ENCODE data around the gene ANGPTL8.

ANGPTL8 gene

GRCh38 chr19:11252665-11253355, 13.4 kb downstream of the ANGPTL8 start:
- DNase-seq: no peak
- no peaks in the 10 kb centered on the region for H3K4me1 Mint-ChIP-seq
- no peak overlapping the region for H3K4me3 Mint-ChIP-seq
- no peak overlapping the region for H3K27ac Mint-ChIP-seq
- peaks cover 47% of the 10 kb centered on the region for H3K27me3 Mint-ChIP-seq
- no peaks in the 10 kb centered on the region for H3K36me3 Mint-ChIP-seq
- no peaks in the 10 kb centered on the region for H3K9me3 Mint-ChIP-seq
- CTCF ChIA-PET: no interaction called here

- Mint-ChIP-seq H3K4me1 (no peaks in the 10 kb centered on the region), H3K27me3 (peaks cover 54% of the 10 kb centered on the region), H3K4me3 (no peak overlapping the region), H3K9me3 (no peaks in the 10 kb centered on the region), H3K27ac (no peak overlapping the region), H3K36me3 (no peaks in the 10 kb centered on the region)
- CTCF ChIA-PET: interaction anchor here (0.7 to 1.5 kb wide), 2 partner anchors 12 to 83 kb away, joined by 3 to 4 read pairs; no protein-coding TSS in a partner anchor
- DNase-seq: no peak
Observed at GRCh38 chr19:11254666-11255065, 15.2 kb downstream of the ANGPTL8 start.

DNA sequence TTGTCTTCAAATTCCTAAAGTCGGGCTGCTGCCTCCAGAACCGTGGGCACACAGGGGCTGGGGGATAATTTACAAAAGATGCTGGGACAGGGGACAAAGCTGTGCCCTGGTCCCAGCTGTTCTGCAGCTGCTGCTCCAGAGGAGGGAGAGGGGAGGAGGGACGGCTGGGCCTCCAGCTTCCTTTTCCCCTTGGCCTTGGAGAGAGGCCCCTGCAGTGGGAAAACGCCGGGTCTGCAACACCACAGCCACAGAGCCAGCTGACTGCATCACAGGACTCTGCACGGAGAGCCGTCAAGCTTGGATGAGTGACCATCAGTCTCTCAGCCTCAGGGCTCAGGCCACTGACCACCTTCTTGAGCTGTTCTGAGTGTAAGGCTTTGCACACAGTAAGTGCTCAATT, 16.8 kb downstream of the ANGPTL8 start:
- Mint-ChIP-seq H3K36me3 (no peaks in the 10 kb centered on the region), H3K4me1 (no peaks in the 10 kb centered on the region), H3K27ac (no peak overlapping the region), H3K4me3 (no peak overlapping the region), H3K9me3 (no peaks in the 10 kb centered on the region), H3K27me3 (peaks cover 69% of the 10 kb centered on the region)
- CTCF ChIA-PET: interaction anchor here (1.3 to 1.5 kb wide), 2 partner anchors 14 to 127 kb away, joined by 3 to 4 read pairs; no protein-coding TSS in a partner anchor
- DNase-seq: no peak

- peaks cover under 1% of the 10 kb centered on the region for H3K4me1 Mint-ChIP-seq
- CTCF ChIA-PET: no interaction called here
- no peaks in the 10 kb centered on the region for H3K9me3 Mint-ChIP-seq
- H3K27me3 Mint-ChIP-seq: peaks cover 75% of the 10 kb centered on the region
- no peak for DNase-seq
- H3K4me3 Mint-ChIP-seq: no peak overlapping the region
- no peaks in the 10 kb centered on the region for H3K36me3 Mint-ChIP-seq
- H3K27ac Mint-ChIP-seq: no peak overlapping the region
Observed at GRCh38 chr19:11257846-11258380, 18.5 kb downstream of the ANGPTL8 start.

- Mint-ChIP-seq H3K27me3 (peaks cover 76% of the 10 kb centered on the region), H3K4me3 (peak overlapping the region; percentile 21), H3K27ac (no peak overlapping the region)
Observed at GRCh38 chr19:11260996-11261395, 21.6 kb downstream of the ANGPTL8 start.

DNA sequence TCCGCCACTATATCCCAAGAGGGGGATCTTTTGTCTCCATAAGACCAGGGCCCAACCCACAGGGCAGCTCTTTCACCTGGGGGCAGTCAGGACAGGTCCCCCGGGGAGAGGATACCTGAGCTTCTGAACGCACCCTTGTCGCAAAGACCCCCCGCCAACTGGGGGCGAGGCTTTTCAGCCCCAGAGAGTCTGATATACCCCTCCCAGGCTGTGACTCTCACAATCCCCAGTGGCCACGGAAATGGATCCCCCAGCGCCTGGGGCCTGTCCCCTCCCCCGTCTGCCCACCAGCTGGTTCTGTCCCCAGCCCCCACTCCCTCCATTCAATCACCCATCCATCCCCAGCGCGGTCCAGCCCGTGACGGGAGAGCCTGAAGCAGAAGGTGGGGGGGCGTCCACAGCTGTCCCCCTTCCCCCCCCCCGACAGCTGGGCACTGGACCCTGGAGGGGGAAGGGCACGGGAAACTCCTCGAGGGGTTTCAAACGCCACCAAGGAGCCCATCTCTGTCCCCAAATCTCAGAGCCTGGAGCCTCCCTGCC, 22.1 kb downstream of the ANGPTL8 start:
- peaks cover 76% of the 10 kb centered on the region for H3K27me3 Mint-ChIP-seq
- CTCF ChIA-PET: interaction anchor here (1.1 kb wide), 1 partner anchor 19 kb away, joined by 3 read pairs; no protein-coding TSS in a partner anchor
- no peak for DNase-seq
- no peak overlapping the region for H3K4me3 Mint-ChIP-seq
- H3K27ac Mint-ChIP-seq: no peak overlapping the region
- H3K36me3 Mint-ChIP-seq: no peaks in the 10 kb centered on the region
- H3K4me1 Mint-ChIP-seq: peaks cover 3% of the 10 kb centered on the region
- H3K9me3 Mint-ChIP-seq: no peaks in the 10 kb centered on the region

More at GRCh38 chr19:11260996-11261395, 21.6 kb downstream of the ANGPTL8 start:
- Mint-ChIP-seq H3K4me1 (peaks cover 3% of the 10 kb centered on the region), H3K9me3 (no peaks in the 10 kb centered on the region), H3K36me3 (no peaks in the 10 kb centered on the region)
- CTCF ChIA-PET: no interaction called here
- no peak for DNase-seq

DNA sequence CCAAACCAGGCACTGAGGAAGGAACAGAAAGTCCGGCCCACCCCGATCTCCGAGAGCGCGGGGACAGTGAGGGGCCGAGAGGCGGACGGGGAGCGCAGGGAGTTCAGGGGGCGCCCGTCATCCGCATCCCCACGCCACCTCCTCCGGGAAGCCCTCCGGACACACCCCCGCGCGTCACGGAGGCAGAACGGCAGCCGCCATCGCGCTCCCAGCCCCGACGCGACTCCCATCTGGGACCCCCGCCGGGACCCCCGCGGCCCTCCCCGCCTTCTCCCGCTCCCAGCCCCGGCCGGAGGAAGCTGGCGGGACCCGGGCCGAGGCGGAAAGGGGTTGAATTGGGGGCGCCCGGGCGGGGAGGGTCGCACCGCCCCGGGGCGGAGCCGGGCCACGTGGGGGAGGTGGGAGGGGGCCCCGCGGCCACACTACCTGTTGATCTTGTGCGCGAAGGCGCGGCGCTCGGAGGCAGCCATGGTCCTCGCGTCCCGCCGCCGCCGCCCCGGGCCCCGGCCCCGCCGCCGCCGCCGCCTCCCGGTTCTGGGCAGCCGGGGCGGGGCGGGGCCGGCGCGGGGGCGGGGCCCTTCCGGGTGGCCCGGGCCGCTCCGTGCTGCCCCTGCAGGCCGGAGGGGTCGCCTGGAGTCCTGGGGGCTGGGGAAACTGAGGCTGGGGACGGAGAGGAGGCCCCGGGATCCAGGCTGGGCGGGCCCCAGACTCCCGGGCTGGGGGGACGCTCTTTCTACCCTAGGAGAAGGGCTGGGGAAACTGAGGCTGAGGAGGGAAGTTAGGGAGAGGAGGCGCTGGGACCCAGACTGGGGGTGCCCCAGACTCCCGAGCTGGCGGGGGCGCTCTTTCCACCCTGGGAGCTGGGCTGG, 22.8 kb downstream of the ANGPTL8 start, which contains the start of gene DOCK6:
TSS of gene DOCK6 (minus strand) at position 554 of the 869 bp plus-strand sequence. CDS start at position 470, 84 bp downstream.
- H3K27ac Mint-ChIP-seq: peak within 1 kb of the TSS; percentile 37
- peaks cover 83% of the 10 kb centered on the region for H3K27me3 Mint-ChIP-seq
- H3K4me3 Mint-ChIP-seq: peak within 1 kb of the TSS; percentile 35
- DNase-seq: peak; percentile 28
- H3K9me3 Mint-ChIP-seq: no peaks in the 10 kb centered on the region
- peaks cover 3% of the 10 kb centered on the region for H3K4me1 Mint-ChIP-seq
- H3K36me3 Mint-ChIP-seq: no peaks in the 10 kb centered on the region
- CTCF ChIA-PET: interaction anchor here (1.1 kb wide), 1 partner anchor 20 kb away, joined by 3 read pairs; no protein-coding TSS in a partner anchor

GRCh38 chr19:11263726-11264125, 24.3 kb downstream of the ANGPTL8 start:
- H3K27ac Mint-ChIP-seq: no peak overlapping the region
- peaks cover 3% of the 10 kb centered on the region for H3K4me1 Mint-ChIP-seq
- no peak overlapping the region for H3K4me3 Mint-ChIP-seq
- no peak for DNase-seq
- CTCF ChIA-PET: no interaction called here
- no peaks in the 10 kb centered on the region for H3K36me3 Mint-ChIP-seq
- peaks cover 92% of the 10 kb centered on the region for H3K27me3 Mint-ChIP-seq
- H3K9me3 Mint-ChIP-seq: no peaks in the 10 kb centered on the region

GRCh38 chr19:11264452-11265176, 25.2 kb downstream of the ANGPTL8 start:
- Mint-ChIP-seq H3K9me3 (no peaks in the 10 kb centered on the region), H3K27ac (no peak overlapping the region), H3K36me3 (no peaks in the 10 kb centered on the region), H3K4me1 (peaks cover 3% of the 10 kb centered on the region), H3K4me3 (no peak overlapping the region), H3K27me3 (peaks cover 97% of the 10 kb centered on the region)
- no peak for DNase-seq
- CTCF ChIA-PET: no interaction called here

DNA sequence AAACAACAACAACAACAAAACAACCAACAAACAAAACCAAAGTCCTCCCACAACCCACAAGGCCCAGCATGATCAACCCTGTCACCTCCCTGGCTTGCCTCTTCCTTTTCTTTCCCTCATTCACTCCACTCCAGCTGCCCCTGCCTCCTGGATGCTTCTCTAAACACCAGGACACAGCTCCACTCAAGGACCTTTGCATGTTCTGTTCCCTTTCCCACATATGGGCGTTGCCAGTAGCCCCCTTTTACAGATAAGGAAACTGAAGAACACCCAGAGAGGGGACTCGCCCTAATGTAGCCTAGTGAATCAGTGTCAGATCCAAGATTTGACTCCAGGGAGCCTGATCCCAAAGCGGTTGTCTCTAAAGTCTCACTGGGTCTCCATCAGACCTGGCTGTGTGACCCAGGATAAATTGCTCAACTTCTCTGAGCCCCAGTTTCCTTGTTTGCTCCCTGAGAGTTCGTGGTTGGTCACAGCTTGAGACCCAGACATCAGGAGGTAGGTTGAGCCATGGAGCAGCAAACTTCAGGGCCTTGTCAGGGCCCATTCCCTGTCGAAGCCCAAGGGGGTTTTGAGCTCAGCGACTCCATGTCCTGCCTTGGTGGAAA, 25.9 kb downstream of the ANGPTL8 start:
- Mint-ChIP-seq H3K4me3 (no peak overlapping the region), H3K9me3 (no peaks in the 10 kb centered on the region), H3K27me3 (peaks cover 98% of the 10 kb centered on the region), H3K4me1 (peaks cover 3% of the 10 kb centered on the region), H3K27ac (no peak overlapping the region), H3K36me3 (no peaks in the 10 kb centered on the region)
- DNase-seq: no peak
- CTCF ChIA-PET: interaction anchor here (0.9 kb wide), 1 partner anchor 21 kb away, joined by 3 read pairs; no protein-coding TSS in a partner anchor

DNA sequence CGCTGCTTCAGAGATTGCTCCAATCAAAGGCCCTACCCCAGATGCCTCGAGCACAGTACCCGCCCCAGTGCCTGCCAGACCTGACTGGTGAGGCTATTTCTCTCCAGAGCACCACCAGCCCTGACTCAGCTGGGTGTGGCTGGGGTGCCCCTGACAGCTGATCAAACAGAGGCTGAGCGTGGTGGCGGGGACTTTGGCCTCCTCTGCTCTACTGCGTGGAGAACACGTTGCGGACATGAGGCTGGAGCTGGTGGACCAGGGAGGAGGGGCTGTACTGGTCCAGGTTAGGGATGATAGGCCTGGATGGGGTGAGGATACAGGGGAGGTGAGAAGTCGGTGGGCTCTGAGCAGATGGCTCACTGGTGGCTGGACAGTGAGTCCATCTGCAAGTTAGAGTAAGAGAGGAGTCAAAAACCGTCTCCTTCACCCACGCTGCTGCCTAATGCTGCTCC, 26.4 kb downstream of the ANGPTL8 start:
- no peaks in the 10 kb centered on the region for H3K9me3 Mint-ChIP-seq
- CTCF ChIA-PET: interaction anchor here (0.9 kb wide), 2 partner anchors 21 to 36 kb away, joined by 3 read pairs; no protein-coding TSS in a partner anchor
- H3K27ac Mint-ChIP-seq: no peak overlapping the region
- H3K27me3 Mint-ChIP-seq: peaks cover 98% of the 10 kb centered on the region
- DNase-seq: no peak
- H3K4me1 Mint-ChIP-seq: peaks cover 3% of the 10 kb centered on the region
- H3K36me3 Mint-ChIP-seq: no peaks in the 10 kb centered on the region
- H3K4me3 Mint-ChIP-seq: no peak overlapping the region

DNA sequence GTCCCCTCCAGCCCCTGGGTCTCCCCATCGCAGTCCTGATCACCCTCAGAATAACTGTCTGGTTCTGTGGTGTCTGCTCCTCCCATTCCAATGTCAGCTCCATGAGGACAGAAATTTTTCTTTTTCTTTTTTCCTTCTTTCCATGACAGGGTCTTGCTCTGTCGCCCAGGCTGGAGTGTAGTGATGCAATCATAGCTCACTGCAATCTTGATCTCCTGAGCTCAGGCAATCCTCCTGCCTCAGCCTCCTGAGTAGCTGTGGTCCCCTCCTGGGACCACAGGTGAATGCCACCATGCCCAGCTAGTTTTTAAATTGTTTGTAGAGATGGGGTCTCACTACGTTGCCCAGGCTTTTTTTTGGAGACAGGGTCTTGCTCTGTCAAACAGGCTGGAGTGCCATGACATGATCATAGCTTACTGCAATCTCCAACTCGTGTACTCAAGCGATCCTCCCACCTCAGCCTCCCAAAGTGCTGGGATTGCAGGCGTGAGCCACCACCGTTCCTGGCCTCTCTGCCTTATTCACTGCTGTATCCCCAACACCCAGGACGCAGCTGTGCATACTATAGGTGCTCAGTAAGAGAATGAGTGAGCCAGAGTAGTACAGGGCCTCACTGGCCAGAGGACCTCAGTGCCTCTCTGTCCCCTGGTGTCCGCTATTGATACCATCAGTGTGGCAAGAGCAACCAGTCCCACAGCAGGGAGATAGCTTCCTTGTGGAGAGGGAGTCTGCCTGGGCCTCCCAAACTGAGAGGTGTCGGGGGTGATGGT, 28.1 kb downstream of the ANGPTL8 start:
- Mint-ChIP-seq H3K4me1 (peaks cover 3% of the 10 kb centered on the region), H3K9me3 (no peaks in the 10 kb centered on the region), H3K36me3 (no peaks in the 10 kb centered on the region), H3K27ac (no peak overlapping the region), H3K4me3 (no peak overlapping the region), H3K27me3 (peaks cover 100% of the 10 kb centered on the region)
- DNase-seq: no peak
- CTCF ChIA-PET: interaction anchor here (1.1 kb wide), 1 partner anchor 20 kb away, joined by 3 read pairs; no protein-coding TSS in a partner anchor

All from activated naive CD4-positive, alpha-beta T cell treated with anti-CD3 and anti-CD28 coated beads, Interleukin-2, amount 10 ng/mL, durations not matched to agents 7 days and 5 days (primary cell).